Measurements from ENCODE around the gene ARMC6.

- TF ChIP-seq CTCF (IDR thresholded peaks at IDR 0.05; ENCODE audit: low read depth, low read length, poor library complexity, severe bottlenecking) (no peak), EZH2phosphoT487 (IDR thresholded peaks at IDR 0.05; ENCODE audit: borderline replicate concordance, low read length) (no peak)
These were observed 69.8 kb downstream of the ARMC6 start for GRCh38 chr19:19103167-19103566.

Data from DOHH2 (cell line).